GM12801 (cell line): ENCODE data around the gene NFATC1.

ENCODE experiments used
- CTCF ChIP-seq: IDR thresholded peaks from one replicate; pipeline ENCODE4 v1.5.1; 2011; ENCODE audit warnings: control low read depth; ENCODE audit not compliant: insufficient read length; ENCODE audit errors: extremely low read depth

The NFATC1 gene

DNA sequence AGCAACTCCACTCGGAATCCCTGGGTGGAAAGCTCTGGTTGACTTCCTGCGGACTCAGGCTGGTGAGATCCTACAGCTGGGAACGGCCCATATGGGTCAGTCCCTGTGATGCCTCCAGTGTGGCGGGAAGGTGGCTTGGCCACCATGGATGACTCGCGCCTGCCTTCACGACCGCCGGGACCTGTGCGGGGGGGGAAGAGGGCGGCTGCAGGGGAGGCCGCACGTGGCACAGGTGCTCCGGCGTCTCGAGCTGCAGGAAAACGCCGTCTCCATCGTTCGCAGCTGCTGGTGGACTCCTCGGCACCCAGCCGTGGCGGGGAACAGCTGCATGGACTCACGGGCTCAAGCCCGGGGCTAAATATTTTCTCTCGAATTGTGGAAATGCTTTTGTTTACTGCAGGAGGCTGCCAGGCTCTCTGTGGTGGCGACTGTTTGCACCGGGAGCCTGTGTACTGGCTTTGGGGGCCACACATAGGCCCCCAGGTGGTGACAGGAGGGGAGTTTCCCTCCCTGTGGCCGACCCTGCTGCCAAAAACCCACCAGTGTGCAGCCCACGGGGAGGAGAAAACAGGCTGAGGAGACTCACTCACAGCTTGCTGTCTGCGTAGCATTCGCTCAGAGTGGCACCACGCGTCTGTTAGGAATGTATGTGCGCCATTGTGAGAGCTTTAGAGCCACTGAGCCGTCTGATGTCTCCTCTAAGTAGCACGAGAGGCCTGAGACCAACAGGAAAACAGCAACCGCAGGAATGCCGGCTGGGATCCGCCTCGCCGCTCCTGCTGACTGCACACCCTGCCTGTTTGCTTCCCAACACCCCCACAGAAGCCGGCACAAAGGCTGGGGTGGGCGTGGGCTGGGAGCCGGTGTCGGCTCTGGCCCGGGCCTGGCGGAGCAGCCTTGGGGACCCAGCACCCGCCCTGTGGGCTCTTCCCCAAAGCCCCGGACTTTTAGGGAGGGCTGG is 89.2 kb downstream of the NFATC1 start:
- no peak for TF ChIP-seq CTCF

GRCh38 chr18:79485788-79486355 is 90.1 kb downstream of the NFATC1 start:
- no peak for TF ChIP-seq CTCF

GRCh38 chr18:79486356-79487182 is 90.8 kb downstream of the NFATC1 start:
- TF ChIP-seq CTCF = no peak

DNA sequence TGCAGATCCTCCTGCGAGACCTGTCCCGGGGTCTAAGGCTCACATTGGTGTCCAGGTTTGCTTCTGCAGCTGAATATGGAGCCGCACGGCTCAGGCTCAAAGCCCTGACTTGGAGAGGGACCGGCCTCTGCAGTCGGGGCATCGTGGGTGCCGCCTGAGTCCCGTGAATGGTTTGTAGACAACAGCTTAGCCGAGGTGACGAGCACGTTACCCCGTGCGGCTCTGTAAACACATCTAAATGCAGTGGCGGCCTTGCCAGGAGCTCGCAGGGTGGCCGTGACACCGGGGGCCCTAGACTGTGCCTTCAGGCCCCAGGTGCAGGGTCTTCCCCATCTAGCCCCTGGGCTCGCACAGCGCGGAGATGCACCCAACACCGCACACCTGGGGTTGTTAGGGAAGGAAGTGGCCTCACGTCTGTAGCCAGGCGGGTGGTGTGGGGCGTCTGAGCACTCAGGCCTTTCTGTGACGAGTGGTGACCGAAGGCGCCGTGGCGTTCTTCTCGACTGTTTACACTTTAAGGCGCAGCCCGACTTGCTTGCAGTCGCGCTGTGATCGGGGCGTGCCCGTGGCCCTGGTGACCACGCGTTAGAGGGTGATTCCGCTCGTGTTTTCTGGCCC is 91.6 kb downstream of the NFATC1 start:
- TF ChIP-seq CTCF = no peak

- TF ChIP-seq CTCF = no peak
Measured at GRCh38 chr18:79487801-79488201, 92.1 kb downstream of the NFATC1 start.

DNA sequence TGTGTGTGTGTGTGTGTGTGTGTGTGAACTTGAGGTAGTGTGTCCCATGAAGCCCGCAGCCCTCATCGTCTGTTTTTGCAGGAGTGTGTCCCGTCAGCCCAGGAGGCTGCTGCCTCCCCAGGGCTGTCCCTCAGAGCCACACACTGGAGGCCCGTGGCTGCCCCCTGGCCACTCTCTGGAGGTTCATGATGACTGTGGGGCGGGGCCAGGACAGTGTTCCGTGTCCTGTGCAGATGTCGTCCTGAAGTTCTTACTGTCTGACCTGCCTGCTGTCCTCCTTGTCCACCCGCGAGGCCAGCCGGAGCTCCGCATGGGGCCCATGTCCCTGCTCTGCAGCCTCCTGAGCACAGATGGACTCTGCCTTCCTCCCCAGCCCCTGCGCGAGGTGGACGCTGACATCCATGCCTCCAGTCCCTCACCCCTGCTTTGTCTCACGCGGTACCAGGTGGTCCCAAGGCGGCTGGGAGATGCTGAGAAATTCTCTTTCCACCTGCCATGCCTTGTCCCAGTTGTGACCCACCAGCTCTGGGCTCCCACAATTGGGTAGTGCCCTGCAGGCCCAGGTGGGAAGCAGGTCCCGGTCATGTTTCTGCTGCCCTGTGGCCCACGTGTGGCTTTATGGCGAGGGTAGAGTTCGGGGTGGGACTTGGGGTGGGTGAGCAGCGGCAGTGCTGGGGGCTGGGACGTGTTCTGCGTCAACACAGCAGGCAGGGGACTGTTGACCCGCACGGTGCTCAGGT is 92.8 kb downstream of the NFATC1 start:
- TF ChIP-seq CTCF = no peak
